ENCODE results near the gene CACNA1C.
"Not testable (repeated sequence)": the region's sequence is repeated elsewhere in the genome, so short reads cannot be mapped to it uniquely, and the experiment has no call there.

The CACNA1C gene

GRCh38 chr12:2101359-2101758 is 48.6 kb downstream of the CACNA1C start:
- TF ChIP-seq CTCF (IDR thresholded peaks at IDR 0.05; ENCODE audit: low read depth, low read length): no peak
- H3K4me3 ChIP-seq (ENCODE audit: low read depth, low read length): no peak overlapping the region
- H3K27ac ChIP-seq: no peak overlapping the region
- H3K9me3 ChIP-seq (ENCODE audit: severe bottlenecking): no peaks in the 10 kb centered on the region
- H3K27me3 ChIP-seq (ENCODE audit: insufficient read depth, low read depth, severe bottlenecking): no peaks in the 10 kb centered on the region
- no peaks in the 10 kb centered on the region for H3K36me3 ChIP-seq
- no peak for DNase-seq

GRCh38 chr12:2101771-2102170 is 49.0 kb downstream of the CACNA1C start:
- Histone ChIP-seq H3K4me3 (ENCODE audit: low read depth, low read length) (no peak overlapping the region), H3K9me3 (ENCODE audit: severe bottlenecking) (no peaks in the 10 kb centered on the region), H3K27me3 (ENCODE audit: insufficient read depth, low read depth, severe bottlenecking) (no peaks in the 10 kb centered on the region), H3K36me3 (no peaks in the 10 kb centered on the region), H3K27ac (no peak overlapping the region)
- TF ChIP-seq CTCF (IDR thresholded peaks at IDR 0.05; ENCODE audit: low read depth, low read length): no peak
- no peak for DNase-seq

- not testable (repeated sequence) for H3K27me3 ChIP-seq (ENCODE audit: insufficient read depth, low read depth, severe bottlenecking); H3K9me3 ChIP-seq (ENCODE audit: severe bottlenecking); H3K4me3 ChIP-seq (ENCODE audit: low read depth, low read length); H3K27ac ChIP-seq; H3K36me3 ChIP-seq; DNase-seq
These were observed 49.9 kb downstream of the CACNA1C start for GRCh38 chr12:2102736-2103135.

GRCh38 chr12:2105387-2105786 is 52.6 kb downstream of the CACNA1C start:
- not testable (repeated sequence) for DNase-seq; H3K36me3 ChIP-seq; H3K9me3 ChIP-seq (ENCODE audit: severe bottlenecking); H3K4me3 ChIP-seq (ENCODE audit: low read depth, low read length); H3K27ac ChIP-seq; H3K27me3 ChIP-seq (ENCODE audit: insufficient read depth, low read depth, severe bottlenecking)

GRCh38 chr12:2108166-2108565 is 55.4 kb downstream of the CACNA1C start:
- DNase-seq: no peak
- Histone ChIP-seq H3K36me3 (no peaks in the 10 kb centered on the region), H3K9me3 (ENCODE audit: severe bottlenecking) (peaks cover 2% of the 10 kb centered on the region), H3K4me3 (ENCODE audit: low read depth, low read length) (no peak overlapping the region), H3K27ac (no peak overlapping the region), H3K27me3 (ENCODE audit: insufficient read depth, low read depth, severe bottlenecking) (no peaks in the 10 kb centered on the region)
- TF ChIP-seq CTCF (IDR thresholded peaks at IDR 0.05; ENCODE audit: low read depth, low read length): no peak

GRCh38 chr12:2108975-2109671 is 56.3 kb downstream of the CACNA1C start:
- H3K36me3 ChIP-seq: no peaks in the 10 kb centered on the region
- no peak overlapping the region for H3K27ac ChIP-seq
- H3K4me3 ChIP-seq (ENCODE audit: low read depth, low read length): no peak overlapping the region
- H3K9me3 ChIP-seq (ENCODE audit: severe bottlenecking): peaks cover 2% of the 10 kb centered on the region
- TF ChIP-seq CTCF (IDR thresholded peaks at IDR 0.05; ENCODE audit: low read depth, low read length): no peak
- no peaks in the 10 kb centered on the region for H3K27me3 ChIP-seq (ENCODE audit: insufficient read depth, low read depth, severe bottlenecking)
- DNase-seq: no peak

- H3K36me3 ChIP-seq: no peaks in the 10 kb centered on the region
- peaks cover 2% of the 10 kb centered on the region for H3K9me3 ChIP-seq (ENCODE audit: severe bottlenecking)
- H3K27ac ChIP-seq: no peak overlapping the region
- no peak for DNase-seq
- no peak for TF ChIP-seq CTCF (IDR thresholded peaks at IDR 0.05; ENCODE audit: low read depth, low read length)
- no peaks in the 10 kb centered on the region for H3K27me3 ChIP-seq (ENCODE audit: insufficient read depth, low read depth, severe bottlenecking)
- no peak overlapping the region for H3K4me3 ChIP-seq (ENCODE audit: low read depth, low read length)
These were observed 57.3 kb downstream of the CACNA1C start for GRCh38 chr12:2110127-2110526.
